ENCODE results near the gene CMSS1.

Gene CMSS1

GRCh38 chr3:100110162-100110561, 292.5 kb downstream of the CMSS1 start:
- FAIRE-seq: no peak
- TF ChIP-seq POLR2A (IDR thresholded peaks at IDR 0.05; ENCODE audit: low read depth, low read length): no peak
- no peak for DNase-seq (ENCODE audit: insufficient read length, low spot score)

- DNase-seq (ENCODE audit: insufficient read length, low spot score): no peak
- FAIRE-seq: no peak
- TF ChIP-seq POLR2A (IDR thresholded peaks at IDR 0.05; ENCODE audit: low read depth, low read length): no peak
These were observed 294.1 kb downstream of the CMSS1 start for GRCh38 chr3:100111728-100112127.

- DNase-seq (ENCODE audit: insufficient read length, low spot score) (no peak), FAIRE-seq (no peak)
- no peak for TF ChIP-seq POLR2A (IDR thresholded peaks at IDR 0.05; ENCODE audit: low read depth, low read length)
These were observed 296.2 kb downstream of the CMSS1 start for GRCh38 chr3:100113723-100114412.

DNA sequence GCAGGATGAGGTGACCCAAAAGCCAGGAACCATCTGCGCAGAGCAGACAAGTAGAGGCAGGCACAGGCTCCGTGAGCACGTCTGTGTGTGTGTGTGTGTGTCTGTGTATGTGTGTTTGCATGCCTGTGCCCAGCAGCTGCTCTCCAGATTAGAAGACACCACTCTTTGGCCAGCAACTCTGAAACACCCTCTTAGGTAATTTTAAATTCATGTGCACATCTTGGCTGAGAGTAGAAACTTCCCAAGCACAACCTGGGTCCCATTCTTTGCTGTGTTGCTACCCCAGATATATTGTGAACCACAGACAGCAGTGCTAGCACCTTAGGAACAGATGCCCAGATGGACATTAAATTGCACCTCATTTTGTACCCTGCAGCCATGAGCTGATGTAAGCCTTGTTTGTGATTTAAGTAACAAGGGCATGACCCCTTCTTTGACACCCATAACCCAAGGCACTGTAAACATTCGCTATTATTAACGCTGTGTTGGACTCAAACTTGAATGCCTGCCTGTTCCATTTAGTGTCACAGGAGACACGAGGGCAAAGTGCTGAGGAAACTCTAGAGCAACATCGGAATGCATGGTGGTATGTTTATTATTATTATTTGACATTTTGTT, 296.9 kb downstream of the CMSS1 start, which contains the start of gene FILIP1L:
Gene FILIP1L, minus strand, starts transcription at position 89 of the 618 bp plus-strand sequence.
- DNase-seq (ENCODE audit: insufficient read length, low spot score): no peak
- no peak for TF ChIP-seq POLR2A (IDR thresholded peaks at IDR 0.05; ENCODE audit: low read depth, low read length)
- no peak for FAIRE-seq

GRCh38 chr3:100117093-100117492, 299.4 kb downstream of the CMSS1 start:
- FAIRE-seq (no peak), DNase-seq (ENCODE audit: insufficient read length, low spot score) (no peak)
- no peak for TF ChIP-seq POLR2A (IDR thresholded peaks at IDR 0.05; ENCODE audit: low read depth, low read length)

GRCh38 chr3:100120012-100120411, 302.4 kb downstream of the CMSS1 start:
- DNase-seq (ENCODE audit: insufficient read length, low spot score) (no peak), FAIRE-seq (no peak)
- TF ChIP-seq POLR2A (IDR thresholded peaks at IDR 0.05; ENCODE audit: low read depth, low read length): no peak

- FAIRE-seq: no peak
- no peak for TF ChIP-seq POLR2A (IDR thresholded peaks at IDR 0.05; ENCODE audit: low read depth, low read length)
These were observed 303.0 kb downstream of the CMSS1 start for GRCh38 chr3:100120693-100121092.

GRCh38 chr3:100122321-100122720, 304.7 kb downstream of the CMSS1 start:
- no peak for TF ChIP-seq POLR2A (IDR thresholded peaks at IDR 0.05; ENCODE audit: low read depth, low read length)
- FAIRE-seq: no peak

More at GRCh38 chr3:100120693-100121092, 303.0 kb downstream of the CMSS1 start:
- DNase-seq (ENCODE audit: insufficient read length, low spot score): no peak

DNA sequence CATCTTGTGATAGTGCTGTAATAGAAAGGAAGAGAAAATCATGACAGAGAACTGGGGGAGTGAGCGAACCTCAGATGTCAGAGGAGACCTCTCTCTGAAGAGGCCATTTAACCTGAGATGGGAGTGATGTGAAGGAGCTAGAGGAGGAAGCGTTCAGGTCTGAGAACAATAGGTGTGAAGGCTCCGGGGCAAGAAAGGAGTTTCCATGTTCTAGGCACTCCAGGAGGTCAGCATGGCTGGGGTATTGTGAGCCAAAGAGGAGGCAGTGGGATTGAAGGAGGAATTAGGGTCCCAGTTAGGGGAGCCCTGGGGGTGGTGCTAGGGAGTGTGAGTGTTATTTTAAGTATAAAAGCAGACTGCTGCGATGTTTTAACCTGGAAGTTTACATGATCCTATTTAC, 305.4 kb downstream of the CMSS1 start:
- no peak for TF ChIP-seq POLR2A (IDR thresholded peaks at IDR 0.05; ENCODE audit: low read depth, low read length)
- FAIRE-seq: no peak
- DNase-seq (ENCODE audit: insufficient read length, low spot score): no peak

More at GRCh38 chr3:100122321-100122720, 304.7 kb downstream of the CMSS1 start:
- no peak for DNase-seq (ENCODE audit: insufficient read length, low spot score)

- DNase-seq (ENCODE audit: insufficient read length, low spot score) (no peak), FAIRE-seq (no peak)
- no peak for TF ChIP-seq POLR2A (IDR thresholded peaks at IDR 0.05; ENCODE audit: low read depth, low read length)
These were observed 306.6 kb downstream of the CMSS1 start for GRCh38 chr3:100124201-100124761.

- TF ChIP-seq POLR2A (IDR thresholded peaks at IDR 0.05; ENCODE audit: low read depth, low read length): no peak
- DNase-seq (ENCODE audit: insufficient read length, low spot score) (no peak), FAIRE-seq (no peak)
These were observed 307.7 kb downstream of the CMSS1 start for GRCh38 chr3:100125161-100125938.

DNA sequence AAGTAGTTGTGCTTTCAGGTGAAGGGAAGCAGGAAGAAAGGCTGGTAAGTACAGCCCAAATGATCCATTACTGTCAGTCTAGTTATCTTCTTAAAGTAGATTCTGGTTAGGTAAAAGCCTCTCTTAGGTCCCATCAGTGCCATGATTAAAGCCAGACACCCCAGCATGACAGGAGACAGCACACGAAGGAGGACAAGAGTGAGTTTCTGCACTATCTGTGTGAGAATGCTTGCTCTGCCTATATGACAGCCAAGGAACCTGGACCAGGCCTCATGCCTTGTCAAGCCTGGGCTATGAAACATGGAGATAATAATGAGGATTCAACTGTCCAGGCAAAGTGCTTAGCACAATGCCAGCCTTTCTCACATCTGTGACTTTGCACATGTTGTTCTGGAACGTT, 310.1 kb downstream of the CMSS1 start:
- TF ChIP-seq POLR2A (IDR thresholded peaks at IDR 0.05; ENCODE audit: low read depth, low read length): no peak
- no peak for FAIRE-seq
- DNase-seq (ENCODE audit: insufficient read length, low spot score): no peak

DNA sequence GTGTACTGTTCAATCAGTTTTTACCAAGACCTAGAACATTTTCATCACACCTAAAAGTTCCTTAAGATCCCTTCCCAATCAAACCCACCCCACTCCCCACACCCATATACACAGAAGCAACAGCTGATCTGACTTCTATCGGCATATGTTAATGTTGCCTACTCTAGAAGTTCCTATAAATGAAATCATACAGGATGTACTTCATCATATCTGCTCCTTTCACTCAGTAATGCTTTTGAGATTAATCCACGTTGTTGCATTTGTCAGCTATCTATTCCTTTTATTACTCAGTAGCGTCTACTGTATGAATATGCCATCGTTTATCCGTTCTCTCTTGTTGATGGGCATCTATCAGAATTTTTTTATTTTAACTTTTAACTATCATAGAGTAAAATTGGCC, 310.9 kb downstream of the CMSS1 start:
- TF ChIP-seq POLR2A (IDR thresholded peaks at IDR 0.05; ENCODE audit: low read depth, low read length): no peak
- DNase-seq (ENCODE audit: insufficient read length, low spot score): no peak
- no peak for FAIRE-seq

GRCh38 chr3:100129941-100130340, 312.3 kb downstream of the CMSS1 start:
- DNase-seq (ENCODE audit: insufficient read length, low spot score) (no peak), FAIRE-seq (no peak)
- TF ChIP-seq POLR2A (IDR thresholded peaks at IDR 0.05; ENCODE audit: low read depth, low read length): no peak
